Activated B cell treated with CpG ODN at 0.5 μM for 24 hours (primary cell): ENCODE results near the gene HLA-DOA. TPM values are rescaled to one million over a fixed set of nuclear protein-coding genes. Genes with fewer than 3 reads are reported as not detected.
A peak's percentile ranks its signal among the peaks of the same experiment; 100 is the strongest.

ENCODE experiments used
- ATAC-seq: fragments of 200-7000 bp; cut with Tn5 transposase; one replicate; pipeline ENCODE4 v1.10.0; 2021; ENCODE audit warnings: low read depth, mild to moderate bottlenecking, moderate library complexity
- CTCF ChIA-PET: fragments of 350-600 bp; sonication (Branson Sonifier 250); formaldehyde crosslinking; loops from one replicate; lab custom pipeline; 2021; ENCODE audit warnings: antibody characterized with exemption; lab: Charles Lee
- POLR2A ChIA-PET: fragments of 350-600 bp; sonication (Branson Sonifier 250); formaldehyde crosslinking; loops from one replicate; lab custom pipeline; 2021; ENCODE audit warnings: antibody characterized with exemption; lab: Charles Lee
- DNase-seq: peaks from one replicate; pipeline ENCODE4 v3.0.0; 2022
- H3K27ac Mint-ChIP-seq: one replicate; pipeline ENCODE4 v1.8.0; 2020; ENCODE audit warnings: mixed read lengths
- H3K27me3 Mint-ChIP-seq: one replicate; pipeline ENCODE4 v1.8.0; 2021; ENCODE audit warnings: mixed read lengths
- H3K36me3 Mint-ChIP-seq: one replicate; pipeline ENCODE4 v1.8.0; 2021; ENCODE audit warnings: low read depth, mixed read lengths
- H3K4me1 Mint-ChIP-seq: one replicate; pipeline ENCODE4 v1.8.0; 2021; ENCODE audit warnings: mixed read lengths
- H3K4me3 Mint-ChIP-seq: one replicate; pipeline ENCODE4 v1.8.0; 2020; ENCODE audit warnings: mild to moderate bottlenecking, mixed read lengths
- H3K9me3 Mint-ChIP-seq: one replicate; pipeline ENCODE4 v1.8.0; 2020; ENCODE audit warnings: mixed read lengths
- intact Hi-C: fragments of 100-400 bp; cut with micrococcal nuclease; formaldehyde crosslinking; loops from one replicate; pipeline ENCODE4 v1.15.1; 2024
- total RNA-seq: library from RNA; stranded (reverse); gene quantifications from 2 replicates; pipeline ENCODE4 v1.2.3, GENCODE V29; 2022
- TF ChIP-seq, protein P1 (sequence below): fragments of 200-600 bp; IDR thresholded peaks from one replicate; pipeline ENCODE4 v1.8.0; 2022; ENCODE audit warnings: antibody characterized with exemption, mild to moderate bottlenecking

HLA-DOA gene
- total RNA-seq, 1 donor from 2014 or later, result 167 TPM

DNA sequence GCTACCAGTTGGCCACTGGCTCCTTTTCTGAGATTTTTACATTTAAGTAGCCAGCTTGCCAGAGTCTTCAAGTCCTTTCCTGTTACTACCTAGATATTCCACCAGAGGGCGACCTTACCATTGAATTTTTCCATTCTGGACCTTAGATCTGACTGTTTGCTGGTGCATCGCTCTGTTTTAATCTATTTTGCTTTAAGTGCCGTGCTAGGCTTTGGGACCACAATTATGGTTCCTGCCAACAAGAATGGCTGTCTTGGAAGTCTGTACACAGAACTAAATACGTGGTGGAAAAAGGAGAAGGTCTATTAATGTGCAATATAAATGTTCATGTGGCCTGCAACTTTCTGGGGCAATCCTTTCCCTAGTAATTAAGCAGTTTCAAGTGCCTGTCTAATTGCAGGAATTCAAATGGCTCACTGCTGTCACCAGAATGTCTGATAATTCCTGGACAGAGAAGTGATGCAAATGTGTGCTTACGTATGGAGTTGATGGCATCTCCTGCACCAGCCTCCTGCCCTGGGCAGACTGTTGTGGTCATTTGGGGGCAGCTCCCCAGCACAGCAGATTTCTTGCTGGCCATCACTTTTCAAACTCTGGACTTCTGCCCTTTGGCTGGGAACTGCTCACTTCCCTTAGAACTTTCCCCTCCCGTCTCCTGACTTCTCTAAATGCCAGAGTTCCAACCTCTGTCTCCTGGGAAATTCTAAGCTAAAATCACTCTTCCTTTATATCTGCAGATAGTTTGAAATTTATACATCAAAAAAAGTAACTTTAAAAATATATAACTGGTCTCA lies 5.6 kb upstream of the HLA-DOA start:
- peak overlapping the region; percentile 98 for H3K27ac Mint-ChIP-seq
- DNase-seq, result no peak
- H3K27me3 Mint-ChIP-seq, result no peaks in the 10 kb centered on the region
- peak; percentile 34 for ATAC-seq
- POLR2A ChIA-PET, result interaction anchor here (0.5 to 28.8 kb wide), 16 partner anchors 10 to 395 kb away, joined by 3 to 2264 read pairs (median 5); partner anchors contain the start of genes HLA-DPA1 and HLA-DPB1
- TF ChIP-seq, protein P1, sequence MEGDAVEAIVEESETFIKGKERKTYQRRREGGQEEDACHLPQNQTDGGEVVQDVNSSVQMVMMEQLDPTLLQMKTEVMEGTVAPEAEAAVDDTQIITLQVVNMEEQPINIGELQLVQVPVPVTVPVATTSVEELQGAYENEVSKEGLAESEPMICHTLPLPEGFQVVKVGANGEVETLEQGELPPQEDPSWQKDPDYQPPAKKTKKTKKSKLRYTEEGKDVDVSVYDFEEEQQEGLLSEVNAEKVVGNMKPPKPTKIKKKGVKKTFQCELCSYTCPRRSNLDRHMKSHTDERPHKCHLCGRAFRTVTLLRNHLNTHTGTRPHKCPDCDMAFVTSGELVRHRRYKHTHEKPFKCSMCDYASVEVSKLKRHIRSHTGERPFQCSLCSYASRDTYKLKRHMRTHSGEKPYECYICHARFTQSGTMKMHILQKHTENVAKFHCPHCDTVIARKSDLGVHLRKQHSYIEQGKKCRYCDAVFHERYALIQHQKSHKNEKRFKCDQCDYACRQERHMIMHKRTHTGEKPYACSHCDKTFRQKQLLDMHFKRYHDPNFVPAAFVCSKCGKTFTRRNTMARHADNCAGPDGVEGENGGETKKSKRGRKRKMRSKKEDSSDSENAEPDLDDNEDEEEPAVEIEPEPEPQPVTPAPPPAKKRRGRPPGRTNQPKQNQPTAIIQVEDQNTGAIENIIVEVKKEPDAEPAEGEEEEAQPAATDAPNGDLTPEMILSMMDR, result no peak
- peak overlapping the region; percentile 71 for H3K4me3 Mint-ChIP-seq
- CTCF ChIA-PET, result interaction anchor here (0.6 to 10.8 kb wide), 19 partner anchors 13 to 234 kb away, joined by 3 to 240 read pairs (median 5); partner anchors contain the start of genes HLA-DPA1 and HLA-DPB1
- peaks cover 69% of the 10 kb centered on the region for H3K4me1 Mint-ChIP-seq
- H3K9me3 Mint-ChIP-seq, result no peaks in the 10 kb centered on the region
- intact Hi-C loops, result loop anchor here (1.0 to 2.0 kb wide), 8 partner anchors 14 to 233 kb away; no protein-coding TSS in a partner anchor
- H3K36me3 Mint-ChIP-seq, result no peaks in the 10 kb centered on the region

DNA sequence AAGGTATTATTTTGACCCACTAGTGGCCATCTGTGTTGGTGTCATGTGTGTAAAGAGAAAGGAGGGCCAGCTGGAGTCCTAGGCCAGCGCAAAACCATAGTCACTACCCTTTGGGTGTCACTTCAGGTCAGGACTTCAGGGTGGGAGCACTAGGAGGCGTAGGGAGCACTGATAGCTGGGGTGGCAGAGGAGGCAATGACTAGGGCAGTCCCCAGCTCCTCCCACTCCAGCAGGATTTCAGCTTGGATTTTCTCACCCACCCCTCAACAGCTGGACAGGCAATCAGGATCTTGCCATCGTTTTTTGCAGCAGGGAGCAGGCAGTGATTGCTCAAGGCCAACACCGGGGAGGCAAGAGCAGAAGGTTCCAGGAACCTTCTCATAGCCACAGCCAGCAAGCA lies 4.2 kb upstream of the HLA-DOA start:
- ATAC-seq (no peak), DNase-seq (no peak)
- Mint-ChIP-seq H3K4me3 (no peak overlapping the region), H3K9me3 (no peaks in the 10 kb centered on the region), H3K27ac (no peak overlapping the region), H3K27me3 (no peaks in the 10 kb centered on the region), H3K36me3 (peaks cover 8% of the 10 kb centered on the region), H3K4me1 (peaks cover 67% of the 10 kb centered on the region)
- intact Hi-C loops, result loop anchor here (1.0 to 2.0 kb wide), 8 partner anchors 15 to 235 kb away; no protein-coding TSS in a partner anchor
- ChIA-PET POLR2A (interaction anchor here (0.8 to 28.8 kb wide), 4 partner anchors 13 to 64 kb away, joined by 3 to 2264 read pairs (median 14); partner anchors contain the start of genes HLA-DPA1 and HLA-DPB1), CTCF (interaction anchor here (0.7 to 10.8 kb wide), 10 partner anchors 11 to 235 kb away, joined by 3 to 240 read pairs (median 17); partner anchors contain the start of genes HLA-DPA1 and HLA-DPB1)
- TF ChIP-seq, protein P1, result no peak

DNA sequence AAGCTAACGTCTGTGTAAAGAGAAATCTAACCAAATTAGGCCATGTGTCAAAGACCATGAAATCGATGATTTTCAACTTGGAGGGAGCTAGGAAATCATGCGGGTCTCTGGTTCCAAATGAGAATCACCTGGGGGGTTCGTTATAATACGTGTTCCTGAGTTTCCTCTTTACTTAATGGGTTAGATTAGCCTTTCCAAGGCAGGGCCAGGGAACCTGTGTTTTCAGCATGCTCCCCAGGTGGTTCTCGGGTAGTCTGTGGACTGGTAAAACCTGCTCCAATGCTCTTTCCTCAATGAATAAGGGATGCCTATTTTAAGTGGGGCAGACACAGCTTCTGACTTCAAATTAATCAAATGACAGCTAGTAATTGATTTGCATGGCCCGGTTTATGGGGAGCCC lies 965 bp upstream of the HLA-DOA start:
- DNase-seq (no peak), ATAC-seq (no peak)
- Mint-ChIP-seq H3K27ac (peak overlapping the region; percentile 68), H3K9me3 (no peaks in the 10 kb centered on the region), H3K27me3 (no peaks in the 10 kb centered on the region), H3K36me3 (peaks cover 40% of the 10 kb centered on the region), H3K4me1 (peaks cover 66% of the 10 kb centered on the region), H3K4me3 (no peak overlapping the region)
- ChIA-PET POLR2A (interaction anchor here (0.6 to 28.8 kb wide), 9 partner anchors 8 to 172 kb away, joined by 3 to 2264 read pairs (median 5); partner anchors contain the start of genes BRD2, HLA-DPA1, HLA-DPB1 and TAP2), CTCF (interaction anchor here (0.6 to 10.8 kb wide), 5 partner anchors 74 to 239 kb away, joined by 3 to 240 read pairs (median 5); no protein-coding TSS in a partner anchor)
- TF ChIP-seq, protein P1, result no peak
- intact Hi-C loops, result no loop called here

DNA sequence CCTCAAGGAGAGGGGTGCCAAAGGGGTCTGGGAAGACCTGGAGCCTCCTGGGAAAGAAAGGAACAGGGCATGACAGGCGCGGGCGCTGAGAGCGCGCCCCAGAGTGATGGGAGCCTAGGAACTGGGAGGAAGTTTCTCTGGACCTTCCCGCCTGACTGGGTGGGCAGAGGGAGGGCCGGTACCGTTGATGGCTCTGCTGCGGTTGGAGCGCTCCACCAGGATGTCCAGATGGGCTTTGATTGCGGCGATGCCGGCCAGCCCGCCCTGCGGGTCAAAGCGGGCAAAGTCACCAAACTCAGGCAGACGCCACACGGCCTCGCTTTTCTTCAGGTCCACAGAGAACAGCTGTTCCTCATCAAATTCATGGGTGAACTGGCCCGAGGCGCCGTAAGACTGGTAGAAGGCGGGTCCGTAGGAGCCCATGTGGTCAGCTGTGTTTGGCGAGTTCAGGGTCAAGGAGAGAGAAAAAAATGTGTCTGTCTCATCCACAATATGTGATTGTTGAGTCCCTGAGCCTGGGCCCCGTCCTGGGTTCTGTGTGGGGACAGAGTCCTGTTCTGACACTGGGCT lies 1.5 kb downstream of the HLA-DOA start:
- Mint-ChIP-seq H3K4me1 (peaks cover 57% of the 10 kb centered on the region), H3K4me3 (peak overlapping the region; percentile 98), H3K27ac (peak overlapping the region; percentile 95), H3K36me3 (peaks cover 61% of the 10 kb centered on the region), H3K9me3 (no peaks in the 10 kb centered on the region), H3K27me3 (no peaks in the 10 kb centered on the region)
- ChIA-PET POLR2A (interaction anchor here (0.5 to 28.8 kb wide), 10 partner anchors 11 to 263 kb away, joined by 3 to 2264 read pairs (median 4); partner anchors contain the start of genes HLA-DMA, HLA-DPA1, HLA-DPB1 and RING1), CTCF (interaction anchor here (0.9 kb wide), 1 partner anchor 75 kb away, joined by 3 read pairs; no protein-coding TSS in a partner anchor)
- TF ChIP-seq, protein P1, result no peak
- intact Hi-C loops, result loop anchor here (2.0 to 10.0 kb wide), 3 partner anchors 35 to 407 kb away; partner anchors contain the start of genes CUTA, PHF1, RXRB and SLC39A7
- DNase-seq (no peak), ATAC-seq (no peak)
